MM.1S (cell line): ENCODE measurements around the gene ZNF428.

Source experiments
- DNase-seq: peaks from one replicate; pipeline ENCODE4 v3.0.0-alpha.2; 2015
- H2AFZ ChIP-seq: fragments of 300-600 bp; sonication (generic); 2 replicates; pipeline ENCODE4 v1.6.0; 2016; ENCODE audit warnings: antibody characterized with exemption, low read length
- H3F3A ChIP-seq: fragments of 300-600 bp; sonication (generic); 2 replicates; pipeline ENCODE4 v1.6.1; 2016; ENCODE audit warnings: mild to moderate bottlenecking, antibody characterized with exemption, low read length, moderate library complexity, mixed read lengths; ENCODE audit not compliant: insufficient read depth
- H3K27ac ChIP-seq: fragments of 300-600 bp; sonication (generic); 2 replicates; pipeline ENCODE4 v1.5.1; 2016; ENCODE audit warnings: mild to moderate bottlenecking, low read length
- H3K27me3 ChIP-seq: fragments of 300-600 bp; sonication (generic); replicated peaks from 2 replicates; pipeline ENCODE4 v1.6.0; 2016; ENCODE audit warnings: low read length; ENCODE audit not compliant: insufficient read depth
- H3K36me3 ChIP-seq: fragments of 300-600 bp; sonication (generic); replicated peaks from 2 replicates; pipeline ENCODE4 v1.6.1; 2016; ENCODE audit warnings: mild to moderate bottlenecking, low read length, mixed read lengths; ENCODE audit not compliant: insufficient read depth
- H3K4me1 ChIP-seq: fragments of 300-600 bp; sonication (generic); 2 replicates; pipeline ENCODE4 v1.6.1; 2016; ENCODE audit warnings: low read length, mixed read lengths
- H3K4me2 ChIP-seq: fragments of 300-600 bp; sonication (generic); 2 replicates; pipeline ENCODE4 v1.6.0; 2016; ENCODE audit warnings: low read depth, low read length
- H3K4me3 ChIP-seq: fragments of 300-600 bp; sonication (generic); 2 replicates; pipeline ENCODE4 v1.5.1; 2016; ENCODE audit warnings: low read length, mixed read lengths
- H3K79me2 ChIP-seq: fragments of 300-600 bp; sonication (generic); 2 replicates; pipeline ENCODE4 v1.6.1; 2016; ENCODE audit warnings: mixed run types, low read length, mixed read lengths
- H3K9ac ChIP-seq: fragments of 300-600 bp; sonication (generic); 2 replicates; pipeline ENCODE4 v1.6.1; 2016; ENCODE audit warnings: low read length, mixed read lengths
- H3K9me2 ChIP-seq: fragments of 300-600 bp; sonication (generic); replicated peaks from 2 replicates; pipeline ENCODE4 v1.6.1; 2016; ENCODE audit warnings: mild to moderate bottlenecking, low read length, mixed read lengths; ENCODE audit not compliant: insufficient read depth
- H3K9me3 ChIP-seq: fragments of 300-600 bp; sonication (generic); replicated peaks from 2 replicates; pipeline ENCODE4 v1.6.1; 2016; ENCODE audit warnings: mild to moderate bottlenecking, low read length, mixed read lengths; ENCODE audit not compliant: insufficient read depth
- H4K20me1 ChIP-seq: fragments of 300-600 bp; sonication (generic); 2 replicates; pipeline ENCODE4 v1.6.1; 2016; ENCODE audit warnings: mild to moderate bottlenecking, low read length, moderate library complexity, mixed read lengths; ENCODE audit not compliant: insufficient read depth
- CTCF ChIP-seq: fragments of 300-600 bp; sonication (generic); IDR thresholded peaks from 2 replicates; pipeline ENCODE4 v1.5.1; 2016; ENCODE audit warnings: antibody characterized with exemption, low read length, mixed read lengths
- EZH2 ChIP-seq: fragments of 300-600 bp; sonication (generic); optimal IDR thresholded peaks from 2 replicates; pipeline ENCODE3; 2017; ENCODE audit warnings: low read depth, mild to moderate bottlenecking, antibody characterized with exemption, low read length, mixed read lengths
- EZH2phosphoT487 ChIP-seq: fragments of 300-600 bp; sonication (generic); IDR thresholded peaks from 2 replicates; pipeline ENCODE4 v1.6.1; 2018; ENCODE audit warnings: antibody characterized with exemption, low read length

The ZNF428 gene

GRCh38 chr19:43641333-43641732 is 21.9 kb upstream of the ZNF428 start:
- no peak for DNase-seq
- Histone ChIP-seq H3K9me2 (no peaks in the 10 kb centered on the region), H2AFZ (no peak overlapping the region), H3K9me3 (no peaks in the 10 kb centered on the region), H3K4me2 (no peak overlapping the region), H3F3A (no peaks in the 10 kb centered on the region), H3K9ac (no peak overlapping the region), H3K27ac (no peak overlapping the region), H3K27me3 (peaks cover 36% of the 10 kb centered on the region), H3K4me3 (no peak overlapping the region), H3K36me3 (no peaks in the 10 kb centered on the region), H3K4me1 (no peaks in the 10 kb centered on the region), H4K20me1 (no peaks in the 10 kb centered on the region), H3K79me2 (no peaks in the 10 kb centered on the region)
- TF ChIP-seq EZH2: no peak
- TF ChIP-seq EZH2phosphoT487: no peak
- TF ChIP-seq CTCF: no peak

- Histone ChIP-seq H3K4me3 (no peak overlapping the region), H3K27me3 (peaks cover 38% of the 10 kb centered on the region), H3K9ac (no peak overlapping the region)
Measured at GRCh38 chr19:43640424-43640757, 21.0 kb upstream of the ZNF428 start.

GRCh38 chr19:43639519-43640423 is 20.3 kb upstream of the ZNF428 start, which contains the start of gene CADM4:
TSS of gene CADM4 (minus strand) at chr19:43639850. CDS start at chr19:43639790, 60 bp downstream.
- Histone ChIP-seq H3K36me3 (no peaks in the 10 kb centered on the region), H3K4me1 (no peaks in the 10 kb centered on the region), H3K9me2 (no peaks in the 10 kb centered on the region), H2AFZ (peak within 1 kb of the TSS; percentile 69), H3K79me2 (no peaks in the 10 kb centered on the region), H3K9me3 (no peaks in the 10 kb centered on the region), H3K4me3 (peak within 1 kb of the TSS; percentile 39; the same call in 1 of the 2 replicates), H3K4me2 (peak within 1 kb of the TSS; percentile 45), H4K20me1 (no peaks in the 10 kb centered on the region), H3K27ac (no peak within 1 kb of the TSS), H3F3A (no peaks in the 10 kb centered on the region), H3K9ac (no peak within 1 kb of the TSS), H3K27me3 (peaks cover 44% of the 10 kb centered on the region)
- TF ChIP-seq EZH2phosphoT487 (no peak), EZH2 (no peak), CTCF (no peak)
- no peak for DNase-seq

More at GRCh38 chr19:43640424-43640757, 21.0 kb upstream of the ZNF428 start:
- peak overlapping the region; percentile 45; the same call in 1 of the 2 replicates for H3K4me2 ChIP-seq
- no peaks in the 10 kb centered on the region for H3K4me1 ChIP-seq
- no peaks in the 10 kb centered on the region for H3K36me3 ChIP-seq
- H3K27ac ChIP-seq: no peak overlapping the region
- no peaks in the 10 kb centered on the region for H3K79me2 ChIP-seq
- no peak for DNase-seq
- H4K20me1 ChIP-seq: no peaks in the 10 kb centered on the region
- no peak overlapping the region for H2AFZ ChIP-seq
- no peak for TF ChIP-seq EZH2
- no peak for TF ChIP-seq CTCF
- no peak for TF ChIP-seq EZH2phosphoT487
- no peaks in the 10 kb centered on the region for H3F3A ChIP-seq
- no peaks in the 10 kb centered on the region for H3K9me3 ChIP-seq
- H3K9me2 ChIP-seq: no peaks in the 10 kb centered on the region
